Measurements from ENCODE around the gene MPP7. TPM values are rescaled to one million over a fixed set of nuclear protein-coding genes. Genes with fewer than 3 reads are reported as not detected.

MPP7 gene
- total RNA-seq, 1 experiment from 2014 or later = 1.5 TPM

DNA sequence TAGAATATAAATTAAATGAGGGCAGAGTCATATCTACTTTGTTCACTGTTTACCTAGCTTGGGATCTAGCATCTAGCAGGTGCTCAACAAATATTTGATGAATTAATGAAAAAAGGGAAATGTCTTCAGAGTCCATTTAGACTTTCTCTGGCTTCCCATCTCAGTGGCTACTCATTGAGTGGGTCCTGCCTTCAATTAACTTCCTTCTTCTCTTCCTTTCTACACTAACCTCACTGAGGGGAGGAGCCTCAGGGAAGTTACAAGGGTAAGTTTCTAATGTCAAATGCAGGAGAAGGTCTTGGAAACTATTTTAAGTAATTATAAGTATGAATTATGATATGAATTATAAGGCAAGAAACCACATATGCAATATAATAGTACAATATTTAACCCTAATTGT, 28.2 kb upstream of the MPP7 start:
- no peak for DNase-seq (ENCODE audit: low spot score)
- Histone ChIP-seq H3K9me3 (ENCODE audit: low read depth, low read length, poor library complexity, severe bottlenecking) (no peaks in the 10 kb centered on the region), H3K27ac (ENCODE audit: low read depth, low read length, poor library complexity, severe bottlenecking) (no peak overlapping the region), H3K4me3 (ENCODE audit: low read depth, low read length, poor library complexity, severe bottlenecking) (no peak overlapping the region), H3K4me1 (ENCODE audit: insufficient read depth, low read length, poor library complexity, severe bottlenecking) (peaks cover 3% of the 10 kb centered on the region), H3K36me3 (ENCODE audit: insufficient read depth, low read length, poor library complexity, severe bottlenecking) (no peaks in the 10 kb centered on the region), H3K27me3 (replicated peaks; ENCODE audit: insufficient read depth, low read depth, low read length, poor library complexity) (peaks cover 12% of the 10 kb centered on the region)
- ChIA-PET CTCF (no interaction called here), POLR2A (ENCODE audit: low non-redundant PET) (no interaction called here)
- no TSS peak for BruUV-seq (replicated peaks)
- intact Hi-C loops (cut with micrococcal nuclease; ENCODE audit: unreplicated experiment) = no loop called here
- TF ChIP-seq, protein P1, sequence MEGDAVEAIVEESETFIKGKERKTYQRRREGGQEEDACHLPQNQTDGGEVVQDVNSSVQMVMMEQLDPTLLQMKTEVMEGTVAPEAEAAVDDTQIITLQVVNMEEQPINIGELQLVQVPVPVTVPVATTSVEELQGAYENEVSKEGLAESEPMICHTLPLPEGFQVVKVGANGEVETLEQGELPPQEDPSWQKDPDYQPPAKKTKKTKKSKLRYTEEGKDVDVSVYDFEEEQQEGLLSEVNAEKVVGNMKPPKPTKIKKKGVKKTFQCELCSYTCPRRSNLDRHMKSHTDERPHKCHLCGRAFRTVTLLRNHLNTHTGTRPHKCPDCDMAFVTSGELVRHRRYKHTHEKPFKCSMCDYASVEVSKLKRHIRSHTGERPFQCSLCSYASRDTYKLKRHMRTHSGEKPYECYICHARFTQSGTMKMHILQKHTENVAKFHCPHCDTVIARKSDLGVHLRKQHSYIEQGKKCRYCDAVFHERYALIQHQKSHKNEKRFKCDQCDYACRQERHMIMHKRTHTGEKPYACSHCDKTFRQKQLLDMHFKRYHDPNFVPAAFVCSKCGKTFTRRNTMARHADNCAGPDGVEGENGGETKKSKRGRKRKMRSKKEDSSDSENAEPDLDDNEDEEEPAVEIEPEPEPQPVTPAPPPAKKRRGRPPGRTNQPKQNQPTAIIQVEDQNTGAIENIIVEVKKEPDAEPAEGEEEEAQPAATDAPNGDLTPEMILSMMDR (conservative IDR thresholded peaks at IDR 0.05; ENCODE audit: low read depth, low read length) = no peak
- TF ChIP-seq EZH2 (IDR thresholded peaks at IDR 0.05; ENCODE audit: borderline replicate concordance, low read depth, low read length, poor library complexity, severe bottlenecking) = no peak

DNA sequence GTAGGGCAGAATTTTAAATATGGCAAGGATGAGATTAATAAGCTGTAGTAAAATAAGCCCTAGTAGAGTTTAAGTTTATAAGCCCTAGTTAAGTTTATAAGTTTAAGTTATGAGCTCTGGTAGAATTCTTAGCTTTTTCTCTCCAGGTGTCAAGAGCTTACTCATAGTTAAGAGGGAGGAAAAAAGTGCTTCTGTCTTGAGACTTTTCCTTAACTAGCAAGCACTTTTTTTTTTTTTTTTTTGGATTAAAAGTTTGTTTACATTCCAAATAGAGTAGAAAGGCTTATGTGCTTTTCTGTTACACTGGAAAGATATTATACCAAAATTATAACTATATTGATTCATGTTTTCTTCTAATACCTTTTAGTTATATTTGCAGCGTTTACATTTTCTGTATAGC, 25.5 kb upstream of the MPP7 start:
- Histone ChIP-seq H3K27ac (ENCODE audit: low read depth, low read length, poor library complexity, severe bottlenecking) (no peak overlapping the region), H3K4me3 (ENCODE audit: low read depth, low read length, poor library complexity, severe bottlenecking) (no peak overlapping the region), H3K36me3 (ENCODE audit: insufficient read depth, low read length, poor library complexity, severe bottlenecking) (no peaks in the 10 kb centered on the region), H3K27me3 (replicated peaks; ENCODE audit: insufficient read depth, low read depth, low read length, poor library complexity) (peaks cover 6% of the 10 kb centered on the region), H3K4me1 (ENCODE audit: insufficient read depth, low read length, poor library complexity, severe bottlenecking) (no peaks in the 10 kb centered on the region), H3K9me3 (ENCODE audit: low read depth, low read length, poor library complexity, severe bottlenecking) (no peaks in the 10 kb centered on the region)
- CTCF ChIA-PET = interaction anchor here (0.6 kb wide), 1 partner anchor 814 kb away, joined by 7 read pairs; no protein-coding TSS in a partner anchor
- intact Hi-C loops (cut with micrococcal nuclease; ENCODE audit: unreplicated experiment) = no loop called here
- TF ChIP-seq EZH2 (IDR thresholded peaks at IDR 0.05; ENCODE audit: borderline replicate concordance, low read depth, low read length, poor library complexity, severe bottlenecking) = no peak
- TF ChIP-seq, protein P1 (conservative IDR thresholded peaks at IDR 0.05; ENCODE audit: low read depth, low read length) = no peak
- BruUV-seq (replicated peaks) = no TSS peak
- POLR2A ChIA-PET (ENCODE audit: low non-redundant PET) = no interaction called here
- no peak for DNase-seq (ENCODE audit: low spot score)

DNA sequence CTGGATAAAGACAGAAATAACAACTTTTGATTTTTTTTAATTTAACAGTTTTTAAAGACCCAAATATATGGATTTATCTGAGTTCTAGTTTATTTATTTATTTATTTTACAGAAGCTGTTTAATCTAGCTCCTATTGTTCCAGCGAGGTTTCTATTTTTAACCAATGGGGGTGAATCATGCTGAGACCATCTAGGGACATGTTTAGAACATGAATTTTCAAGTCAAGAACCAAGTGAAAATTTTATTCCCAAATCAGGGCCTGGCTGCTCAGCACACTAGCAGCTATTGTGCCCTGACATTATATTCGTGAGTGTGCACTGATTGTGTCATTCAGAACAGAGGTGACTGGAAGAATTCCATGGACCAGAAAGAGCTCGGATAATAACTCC, 24.6 kb upstream of the MPP7 start:
- Histone ChIP-seq H3K27me3 (replicated peaks; ENCODE audit: insufficient read depth, low read depth, low read length, poor library complexity) (peaks cover 6% of the 10 kb centered on the region), H3K4me1 (ENCODE audit: insufficient read depth, low read length, poor library complexity, severe bottlenecking) (no peaks in the 10 kb centered on the region), H3K27ac (ENCODE audit: low read depth, low read length, poor library complexity, severe bottlenecking) (no peak overlapping the region), H3K9me3 (ENCODE audit: low read depth, low read length, poor library complexity, severe bottlenecking) (no peaks in the 10 kb centered on the region), H3K4me3 (ENCODE audit: low read depth, low read length, poor library complexity, severe bottlenecking) (no peak overlapping the region), H3K36me3 (ENCODE audit: insufficient read depth, low read length, poor library complexity, severe bottlenecking) (no peaks in the 10 kb centered on the region)
- no peak for DNase-seq (ENCODE audit: low spot score)
- TF ChIP-seq EZH2 (IDR thresholded peaks at IDR 0.05; ENCODE audit: borderline replicate concordance, low read depth, low read length, poor library complexity, severe bottlenecking) = no peak
- TF ChIP-seq, protein P1 (conservative IDR thresholded peaks at IDR 0.05; ENCODE audit: low read depth, low read length) = no peak
- intact Hi-C loops (cut with micrococcal nuclease; ENCODE audit: unreplicated experiment) = no loop called here
- no TSS peak for BruUV-seq (replicated peaks)
- POLR2A ChIA-PET (ENCODE audit: low non-redundant PET) = no interaction called here
- CTCF ChIA-PET = no interaction called here
